ENCODE data around the gene COL6A2.

GRCh38 chr21:46159390-46159789 is 61.5 kb downstream of the COL6A2 start:
- TF ChIP-seq, protein P1, sequence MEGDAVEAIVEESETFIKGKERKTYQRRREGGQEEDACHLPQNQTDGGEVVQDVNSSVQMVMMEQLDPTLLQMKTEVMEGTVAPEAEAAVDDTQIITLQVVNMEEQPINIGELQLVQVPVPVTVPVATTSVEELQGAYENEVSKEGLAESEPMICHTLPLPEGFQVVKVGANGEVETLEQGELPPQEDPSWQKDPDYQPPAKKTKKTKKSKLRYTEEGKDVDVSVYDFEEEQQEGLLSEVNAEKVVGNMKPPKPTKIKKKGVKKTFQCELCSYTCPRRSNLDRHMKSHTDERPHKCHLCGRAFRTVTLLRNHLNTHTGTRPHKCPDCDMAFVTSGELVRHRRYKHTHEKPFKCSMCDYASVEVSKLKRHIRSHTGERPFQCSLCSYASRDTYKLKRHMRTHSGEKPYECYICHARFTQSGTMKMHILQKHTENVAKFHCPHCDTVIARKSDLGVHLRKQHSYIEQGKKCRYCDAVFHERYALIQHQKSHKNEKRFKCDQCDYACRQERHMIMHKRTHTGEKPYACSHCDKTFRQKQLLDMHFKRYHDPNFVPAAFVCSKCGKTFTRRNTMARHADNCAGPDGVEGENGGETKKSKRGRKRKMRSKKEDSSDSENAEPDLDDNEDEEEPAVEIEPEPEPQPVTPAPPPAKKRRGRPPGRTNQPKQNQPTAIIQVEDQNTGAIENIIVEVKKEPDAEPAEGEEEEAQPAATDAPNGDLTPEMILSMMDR (conservative IDR thresholded peaks at IDR 0.05): no peak
- TF ChIP-seq EZH2 (IDR thresholded peaks at IDR 0.05; ENCODE audit: low read depth): no peak
